Neural crest cell (in vitro differentiated cells): ENCODE results near the gene REX1BD. TPM values are rescaled to one million over a fixed set of nuclear protein-coding genes. Genes with fewer than 3 reads are reported as not detected.

ENCODE experiments used
- DNase-seq: peaks from one replicate; pipeline ENCODE4 v3.0.0; 2021; ENCODE audit warnings: low read depth, mixed read lengths, low spot score
- H3K27ac Mint-ChIP-seq: one replicate; pipeline ENCODE4 v1.8.0; 2021; ENCODE audit warnings: mild to moderate bottlenecking, mixed read lengths; ENCODE audit not compliant: unreplicated experiment
- H3K27me3 Mint-ChIP-seq: 2 replicates; pipeline ENCODE4 v1.8.0; 2021; ENCODE audit warnings: low read depth, mild to moderate bottlenecking, mixed read lengths
- H3K36me3 Mint-ChIP-seq: 2 replicates; pipeline ENCODE4 v1.8.0; 2021; ENCODE audit warnings: low read depth, mild to moderate bottlenecking, mixed read lengths
- H3K4me1 Mint-ChIP-seq: 2 replicates; pipeline ENCODE4 v1.8.0; 2021; ENCODE audit warnings: mixed read lengths
- H3K4me3 Mint-ChIP-seq: one replicate; pipeline ENCODE4 v1.8.0; 2021; ENCODE audit warnings: mild to moderate bottlenecking, mixed read lengths
- H3K9me3 Mint-ChIP-seq: 2 replicates; pipeline ENCODE4 v1.8.0; 2021; ENCODE audit warnings: mixed read lengths
- total RNA-seq: library from RNA; stranded (reverse); gene quantifications from 2 replicates; pipeline ENCODE4 v1.2.1, GENCODE V29; 2021
- TF ChIP-seq, protein P1 (sequence below): fragments of 200-600 bp; sonication (generic); conservative IDR thresholded peaks from 2 replicates; pipeline ENCODE4 v1.5.0; 2021; ENCODE audit warnings: antibody characterized with exemption, mild to moderate bottlenecking

REX1BD gene
- total RNA-seq, 1 donor from 2014 or later = 71.9 TPM

DNA sequence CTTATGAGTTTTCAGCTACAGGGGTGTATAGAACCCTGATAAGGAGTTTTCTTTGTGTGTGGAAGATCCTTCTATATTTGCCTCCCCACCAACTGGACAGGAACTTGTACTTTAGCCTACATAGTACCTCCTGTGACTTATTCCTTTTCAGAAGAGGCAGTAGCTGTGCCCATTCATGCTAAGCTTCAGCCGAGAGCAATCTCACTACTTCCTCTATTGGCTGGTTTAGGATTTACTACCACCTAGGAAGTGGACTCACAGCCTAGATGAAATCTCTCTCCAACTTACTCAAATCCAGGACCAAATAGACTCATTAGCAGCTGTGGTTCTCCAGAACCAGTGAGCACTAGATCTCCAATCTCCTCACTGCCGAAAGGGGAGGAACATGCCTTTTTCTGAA lies 2.3 kb upstream of the REX1BD start:
- TF ChIP-seq, protein P1, sequence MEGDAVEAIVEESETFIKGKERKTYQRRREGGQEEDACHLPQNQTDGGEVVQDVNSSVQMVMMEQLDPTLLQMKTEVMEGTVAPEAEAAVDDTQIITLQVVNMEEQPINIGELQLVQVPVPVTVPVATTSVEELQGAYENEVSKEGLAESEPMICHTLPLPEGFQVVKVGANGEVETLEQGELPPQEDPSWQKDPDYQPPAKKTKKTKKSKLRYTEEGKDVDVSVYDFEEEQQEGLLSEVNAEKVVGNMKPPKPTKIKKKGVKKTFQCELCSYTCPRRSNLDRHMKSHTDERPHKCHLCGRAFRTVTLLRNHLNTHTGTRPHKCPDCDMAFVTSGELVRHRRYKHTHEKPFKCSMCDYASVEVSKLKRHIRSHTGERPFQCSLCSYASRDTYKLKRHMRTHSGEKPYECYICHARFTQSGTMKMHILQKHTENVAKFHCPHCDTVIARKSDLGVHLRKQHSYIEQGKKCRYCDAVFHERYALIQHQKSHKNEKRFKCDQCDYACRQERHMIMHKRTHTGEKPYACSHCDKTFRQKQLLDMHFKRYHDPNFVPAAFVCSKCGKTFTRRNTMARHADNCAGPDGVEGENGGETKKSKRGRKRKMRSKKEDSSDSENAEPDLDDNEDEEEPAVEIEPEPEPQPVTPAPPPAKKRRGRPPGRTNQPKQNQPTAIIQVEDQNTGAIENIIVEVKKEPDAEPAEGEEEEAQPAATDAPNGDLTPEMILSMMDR = no peak
- DNase-seq = no peak
- Mint-ChIP-seq H3K27me3 (peaks cover 22% of the 10 kb centered on the region), H3K9me3 (no peaks in the 10 kb centered on the region), H3K4me3 (peak overlapping the region; percentile 82), H3K27ac (no peak overlapping the region), H3K4me1 (peaks cover 26% of the 10 kb centered on the region), H3K36me3 (no peaks in the 10 kb centered on the region)

DNA sequence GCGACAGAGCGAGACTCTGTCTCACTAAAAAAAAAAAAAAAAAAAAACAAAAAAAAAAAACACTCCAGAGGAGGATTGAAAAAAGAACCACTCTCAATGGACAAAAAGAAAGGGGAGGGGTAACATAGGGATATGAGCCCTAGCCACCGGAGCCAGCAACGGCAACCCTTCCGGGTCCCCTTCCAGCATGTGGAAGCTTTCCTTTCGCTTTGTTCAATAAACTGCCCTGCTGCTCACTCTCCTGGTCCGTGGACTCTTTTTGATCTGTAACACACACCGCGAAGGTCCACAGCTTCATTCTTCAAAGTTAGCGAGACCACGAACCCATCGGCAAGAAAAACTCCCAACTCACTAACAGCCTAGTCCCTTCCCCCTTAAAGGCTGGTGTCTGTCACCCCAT lies 1.0 kb upstream of the REX1BD start:
- H3K36me3 Mint-ChIP-seq = no peaks in the 10 kb centered on the region
- H3K27ac Mint-ChIP-seq = no peak overlapping the region
- peaks cover 26% of the 10 kb centered on the region for H3K4me1 Mint-ChIP-seq
- H3K4me3 Mint-ChIP-seq = peak overlapping the region; percentile 80
- H3K27me3 Mint-ChIP-seq = peaks cover 21% of the 10 kb centered on the region
- H3K9me3 Mint-ChIP-seq = no peaks in the 10 kb centered on the region
- no peak for DNase-seq
- TF ChIP-seq, protein P1 = no peak

DNA sequence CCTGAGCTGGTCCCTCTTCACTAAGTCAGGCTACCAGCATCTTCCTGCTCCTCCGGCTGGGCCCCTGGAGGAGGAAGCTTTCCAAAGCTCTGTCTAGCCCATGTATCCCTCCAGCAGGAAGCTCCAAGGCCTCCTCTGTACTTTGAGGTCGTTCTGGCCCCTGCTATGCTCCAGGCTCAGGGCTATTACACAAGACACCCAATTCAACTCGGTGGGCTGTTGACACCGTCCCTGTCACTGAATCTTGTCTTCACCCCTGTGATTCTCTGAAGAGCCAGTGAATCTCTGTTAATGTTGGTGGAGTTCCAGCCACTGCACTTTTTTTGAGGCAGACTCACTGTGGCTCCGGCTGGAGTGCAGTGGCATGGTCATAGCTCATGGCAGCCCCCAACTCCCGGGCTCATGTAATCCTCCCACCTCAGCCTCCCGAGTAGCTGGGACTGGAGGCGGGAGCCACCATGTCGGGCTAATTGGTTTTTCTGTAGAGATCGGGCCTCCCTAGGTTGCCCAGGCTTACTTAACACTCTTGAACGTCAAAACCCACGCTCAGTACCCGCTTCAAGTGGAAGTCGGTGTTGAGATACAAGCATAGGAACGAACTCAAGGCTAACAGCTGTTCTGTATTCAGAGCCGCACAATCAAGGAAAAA lies 512 bp upstream of the REX1BD start:
- Mint-ChIP-seq H3K4me3 (peak overlapping the region; percentile 83), H3K36me3 (no peaks in the 10 kb centered on the region), H3K4me1 (peaks cover 26% of the 10 kb centered on the region), H3K27ac (no peak overlapping the region), H3K9me3 (no peaks in the 10 kb centered on the region), H3K27me3 (peaks cover 21% of the 10 kb centered on the region)
- TF ChIP-seq, protein P1 = no peak
- DNase-seq = no peak

DNA sequence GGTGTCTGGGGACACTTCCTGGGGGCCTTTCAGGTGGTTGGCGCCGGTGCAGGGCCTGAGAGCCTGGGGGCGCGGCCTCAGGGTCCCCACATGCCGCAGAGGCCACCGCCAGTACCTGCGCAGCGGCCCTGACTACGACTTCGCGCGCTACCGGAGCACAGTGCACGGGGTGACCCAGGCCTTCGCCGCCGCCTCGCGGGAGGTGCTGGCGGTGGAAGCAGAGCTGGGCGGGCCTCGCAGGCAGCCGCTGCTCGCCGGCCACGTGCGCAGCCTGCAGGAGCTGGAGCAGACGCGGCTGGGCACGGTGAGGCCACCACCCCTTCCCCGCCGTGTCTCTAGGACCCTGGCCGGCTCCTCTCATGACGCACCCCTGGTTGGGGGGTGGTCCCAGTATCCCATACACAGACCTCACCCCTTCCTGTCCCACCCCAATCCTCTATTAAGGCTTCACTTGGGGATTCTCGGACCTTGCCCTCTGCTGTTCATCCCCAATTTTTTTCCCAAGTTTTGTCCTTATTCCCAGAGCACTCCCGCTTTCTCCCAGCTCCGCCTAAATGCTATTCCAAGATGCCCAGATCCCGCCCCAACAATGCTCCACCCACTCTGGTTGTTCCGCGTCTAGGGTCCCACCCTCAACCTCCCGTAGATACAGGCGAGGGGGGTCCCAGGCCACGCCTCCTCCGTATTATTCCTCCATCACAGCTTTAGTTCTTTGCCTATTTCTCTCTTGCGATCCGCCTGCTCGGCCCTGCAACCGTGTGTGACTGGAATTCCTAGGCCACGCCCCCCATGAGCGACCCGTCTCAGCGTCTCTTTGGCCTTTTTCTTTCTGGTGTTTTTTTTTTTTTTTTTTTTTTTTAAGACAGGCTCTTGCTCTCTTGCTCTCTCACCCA lies 1.0 kb downstream of the REX1BD start:
- Mint-ChIP-seq H3K4me3 (peak overlapping the region; percentile 94), H3K27me3 (peaks cover 20% of the 10 kb centered on the region), H3K36me3 (no peaks in the 10 kb centered on the region), H3K27ac (peak overlapping the region; percentile 83), H3K9me3 (no peaks in the 10 kb centered on the region), H3K4me1 (peaks cover 32% of the 10 kb centered on the region)
- DNase-seq = peak; percentile 62
- TF ChIP-seq, protein P1 = peak; percentile 22

DNA sequence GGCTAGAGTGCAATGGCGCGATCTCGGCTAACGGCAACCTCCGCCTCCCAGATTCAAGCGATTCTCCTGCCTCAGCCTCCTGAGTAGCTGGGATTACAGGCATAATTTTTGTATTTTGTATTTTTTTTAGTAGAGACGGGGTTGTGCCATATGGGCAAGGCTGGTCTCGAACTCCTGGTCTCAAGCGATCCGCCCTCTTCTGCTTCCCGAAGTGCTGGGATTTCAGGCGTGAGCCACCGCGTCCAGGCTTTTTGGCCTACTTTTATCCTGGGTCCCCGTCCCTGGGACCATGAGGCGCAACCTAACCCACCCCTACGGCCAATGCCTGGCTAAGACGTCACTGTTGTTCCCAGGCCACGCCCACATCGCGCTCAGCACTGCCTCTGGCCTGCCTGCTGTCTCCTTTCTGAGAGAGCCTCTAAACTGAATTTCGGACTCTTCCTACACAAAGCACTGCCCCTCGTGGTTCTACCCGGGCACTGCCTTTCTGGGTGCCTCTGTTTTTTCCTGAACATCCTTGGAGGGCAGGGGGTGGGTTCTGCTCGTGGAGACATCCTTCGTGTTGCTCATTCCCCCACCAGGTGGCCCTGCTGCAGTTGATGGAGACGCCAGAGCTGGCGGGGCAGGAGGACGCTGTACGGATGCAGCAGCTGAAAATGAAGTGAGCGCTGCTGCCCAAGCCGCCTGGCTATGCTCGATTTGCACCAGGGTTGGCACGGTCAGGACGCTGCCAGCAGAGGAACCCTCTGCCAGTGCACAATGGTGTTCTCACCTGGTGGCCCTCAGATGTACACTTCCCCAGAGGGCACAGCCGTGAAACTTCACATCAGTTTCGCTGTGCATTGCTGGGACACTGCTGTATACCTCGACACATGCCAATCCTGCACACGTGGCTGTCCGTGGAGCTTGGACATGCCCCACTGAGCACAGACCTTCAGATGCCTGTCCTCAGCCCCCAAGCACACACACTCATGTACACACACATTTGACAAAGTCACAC lies 2.0 kb downstream of the REX1BD start:
- no peaks in the 10 kb centered on the region for H3K9me3 Mint-ChIP-seq
- H3K27me3 Mint-ChIP-seq = peaks cover 20% of the 10 kb centered on the region
- peak; percentile 74 for DNase-seq
- TF ChIP-seq, protein P1 = peak; percentile 58
- H3K36me3 Mint-ChIP-seq = no peaks in the 10 kb centered on the region
- no peak overlapping the region for H3K27ac Mint-ChIP-seq
- peaks cover 37% of the 10 kb centered on the region for H3K4me1 Mint-ChIP-seq
- H3K4me3 Mint-ChIP-seq = peak overlapping the region; percentile 94
